HEK293 (cell line): Measurements from ENCODE around the gene CHST8.

Experiments
- GFI1B ChIP-seq: fragments of 450-650 bp; formaldehyde crosslinking; IDR thresholded peaks from 2 replicates; pipeline ENCODE4 v1.5.1; 2016; ENCODE audit warnings: missing biosample characterization, missing genetic modification characterization
- IKZF3 ChIP-seq: fragments of 450-650 bp; IDR thresholded peaks from 2 replicates; pipeline ENCODE4 v1.5.0; 2018; ENCODE audit warnings: missing biosample characterization, mild to moderate bottlenecking, missing genetic modification characterization, moderate library complexity
- OSR2 ChIP-seq: fragments of 450-650 bp; formaldehyde crosslinking; IDR thresholded peaks from 2 replicates; pipeline ENCODE4 v1.5.1; 2016; ENCODE audit warnings: missing biosample characterization, missing genetic modification characterization
- REPIN1 ChIP-seq: fragments of 450-650 bp; formaldehyde crosslinking; IDR thresholded peaks from 2 replicates; pipeline ENCODE4 v1.5.1; 2017; ENCODE audit warnings: missing biosample characterization, missing genetic modification characterization, low read depth
- SCRT2 ChIP-seq: fragments of 450-650 bp; formaldehyde crosslinking; IDR thresholded peaks from 2 replicates; pipeline ENCODE4 v1.5.1; 2016; ENCODE audit warnings: missing biosample characterization, missing genetic modification characterization
- ZFHX2 ChIP-seq: fragments of 450-650 bp; formaldehyde crosslinking; conservative IDR thresholded peaks from 2 replicates; pipeline ENCODE4 v1.5.1; 2016; ENCODE audit warnings: missing biosample characterization, missing genetic modification characterization
- ZFP69B ChIP-seq: fragments of 450-650 bp; formaldehyde crosslinking; IDR thresholded peaks from 2 replicates; pipeline ENCODE4 v1.5.1; 2016; ENCODE audit warnings: missing biosample characterization, missing genetic modification characterization
- ZNF146 ChIP-seq: fragments of 450-650 bp; formaldehyde crosslinking; IDR thresholded peaks from 2 replicates; pipeline ENCODE4 v1.5.1; 2016; ENCODE audit warnings: missing biosample characterization, missing genetic modification characterization
- ZNF175 ChIP-seq: fragments of 450-650 bp; formaldehyde crosslinking; IDR thresholded peaks from 2 replicates; pipeline ENCODE4 v1.5.1; 2016; ENCODE audit warnings: missing biosample characterization, missing genetic modification characterization
- ZNF2 ChIP-seq: fragments of 450-650 bp; formaldehyde crosslinking; IDR thresholded peaks from 2 replicates; pipeline ENCODE4 v1.5.1; 2016; ENCODE audit warnings: missing biosample characterization, missing genetic modification characterization
- ZNF426 ChIP-seq: fragments of 450-650 bp; formaldehyde crosslinking; IDR thresholded peaks from 2 replicates; pipeline ENCODE4 v1.5.1; 2017; ENCODE audit warnings: missing biosample characterization, missing genetic modification characterization, mild to moderate bottlenecking, inconsistent platforms, moderate library complexity
- ZNF48 ChIP-seq: fragments of 450-650 bp; formaldehyde crosslinking; IDR thresholded peaks from 2 replicates; pipeline ENCODE4 v1.5.1; 2016; ENCODE audit warnings: missing biosample characterization, missing genetic modification characterization
- ZNF521 ChIP-seq: fragments of 450-650 bp; formaldehyde crosslinking; IDR thresholded peaks from 2 replicates; pipeline ENCODE4 v1.5.1; 2017; ENCODE audit warnings: missing biosample characterization, mild to moderate bottlenecking, missing genetic modification characterization
- ZNF600 ChIP-seq: fragments of 450-650 bp; formaldehyde crosslinking; IDR thresholded peaks from 2 replicates; pipeline ENCODE4 v1.5.1; 2016; ENCODE audit warnings: missing biosample characterization, missing genetic modification characterization
- ZNF629 ChIP-seq: fragments of 450-650 bp; formaldehyde crosslinking; IDR thresholded peaks from 2 replicates; pipeline ENCODE4 v1.5.1; 2017; ENCODE audit warnings: missing biosample characterization, missing genetic modification characterization
- ZNF658 ChIP-seq: fragments of 450-650 bp; formaldehyde crosslinking; IDR thresholded peaks from 2 replicates; pipeline ENCODE4; 2016; ENCODE audit warnings: missing biosample characterization, missing genetic modification characterization
- ZNF768 ChIP-seq: fragments of 450-650 bp; formaldehyde crosslinking; IDR thresholded peaks from 2 replicates; pipeline ENCODE4 v1.5.1; 2018; ENCODE audit warnings: missing biosample characterization, mild to moderate bottlenecking, missing genetic modification characterization
- ZSCAN30 ChIP-seq: fragments of 450-650 bp; IDR thresholded peaks from 2 replicates; pipeline ENCODE4 v1.5.1; 2018; ENCODE audit warnings: missing biosample characterization, mild to moderate bottlenecking, missing genetic modification characterization, moderate library complexity
- TF ChIP-seq, protein P1 (sequence below): fragments of 450-650 bp; formaldehyde crosslinking; conservative IDR thresholded peaks from 2 replicates; pipeline ENCODE4 v1.5.1; 2016; ENCODE audit warnings: low read depth, missing biosample characterization, missing genetic modification characterization
- TF ChIP-seq, protein P2 (sequence below): fragments of 450-650 bp; IDR thresholded peaks from 2 replicates; pipeline ENCODE4 v1.5.1; 2018; ENCODE audit warnings: missing biosample characterization, mild to moderate bottlenecking, missing genetic modification characterization
- TF ChIP-seq, protein P3 (sequence below): fragments of 450-650 bp; formaldehyde crosslinking; IDR thresholded peaks from 2 replicates; pipeline ENCODE4 v1.5.1; 2016; ENCODE audit warnings: missing biosample characterization, missing genetic modification characterization
- TF ChIP-seq, protein P4 (sequence below): fragments of 450-650 bp; formaldehyde crosslinking; IDR thresholded peaks from 2 replicates; pipeline ENCODE4 v1.5.1; 2017; ENCODE audit warnings: missing biosample characterization, missing genetic modification characterization
- TF ChIP-seq, protein P5 (sequence below): fragments of 450-650 bp; formaldehyde crosslinking; IDR thresholded peaks from 2 replicates; pipeline ENCODE4 v1.5.1; 2017; ENCODE audit warnings: missing biosample characterization, missing genetic modification characterization
- TF ChIP-seq, protein P6 (sequence below): fragments of 450-650 bp; formaldehyde crosslinking; conservative IDR thresholded peaks from 2 replicates; pipeline ENCODE4 v1.5.1; 2016; ENCODE audit warnings: low read depth, missing biosample characterization, missing genetic modification characterization

CHST8 gene

DNA sequence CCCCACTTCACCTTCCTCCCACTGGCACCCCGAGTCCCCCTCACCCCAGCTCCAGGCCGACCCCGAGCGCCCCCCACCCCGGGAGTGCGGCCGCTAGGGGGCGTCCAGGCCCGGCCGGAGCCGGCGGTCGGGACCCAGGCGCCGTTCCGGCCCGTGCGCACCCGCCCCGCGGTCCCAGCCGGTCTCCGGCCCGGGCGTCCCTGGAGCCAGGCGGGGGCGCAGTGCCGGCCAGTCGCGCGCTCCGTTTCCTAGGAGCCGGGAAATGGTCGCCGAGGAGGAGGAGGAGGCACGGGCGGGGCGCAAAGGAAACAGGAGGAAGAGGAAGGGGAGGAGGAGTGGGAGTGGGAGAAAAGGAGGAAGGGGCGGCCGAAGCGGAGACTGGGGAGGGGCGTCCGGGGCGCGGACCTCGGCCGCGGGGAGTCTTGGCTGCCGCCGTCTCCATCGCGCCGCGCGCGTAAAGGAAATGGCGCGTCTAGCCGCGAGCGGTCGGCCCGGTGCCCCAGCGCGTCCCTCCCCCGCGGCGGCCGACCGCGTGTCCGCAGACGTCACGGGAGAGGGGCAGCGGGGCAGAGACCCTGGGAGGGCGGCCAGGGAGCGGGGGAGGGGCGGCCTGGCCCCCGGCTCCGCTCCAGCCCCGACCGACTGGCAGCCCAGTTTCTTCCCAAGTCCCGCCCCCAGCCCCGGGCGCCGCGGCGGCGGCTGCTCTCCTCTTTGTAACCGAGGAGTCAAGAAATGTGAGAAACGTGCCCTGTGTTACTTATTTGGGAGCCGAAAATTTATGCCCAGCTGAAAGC, 173.8 kb downstream of the CHST8 start (continued):
- peak; percentile 98 for TF ChIP-seq ZFHX2 (tag by site-specific recombination)
- TF ChIP-seq ZNF175 (tag by site-specific recombination) = no peak
- TF ChIP-seq ZNF426 (tag by site-specific recombination) = no peak
- peak; percentile 73; the same call in 1 of the 2 replicates for TF ChIP-seq ZNF629
- TF ChIP-seq, protein P1, sequence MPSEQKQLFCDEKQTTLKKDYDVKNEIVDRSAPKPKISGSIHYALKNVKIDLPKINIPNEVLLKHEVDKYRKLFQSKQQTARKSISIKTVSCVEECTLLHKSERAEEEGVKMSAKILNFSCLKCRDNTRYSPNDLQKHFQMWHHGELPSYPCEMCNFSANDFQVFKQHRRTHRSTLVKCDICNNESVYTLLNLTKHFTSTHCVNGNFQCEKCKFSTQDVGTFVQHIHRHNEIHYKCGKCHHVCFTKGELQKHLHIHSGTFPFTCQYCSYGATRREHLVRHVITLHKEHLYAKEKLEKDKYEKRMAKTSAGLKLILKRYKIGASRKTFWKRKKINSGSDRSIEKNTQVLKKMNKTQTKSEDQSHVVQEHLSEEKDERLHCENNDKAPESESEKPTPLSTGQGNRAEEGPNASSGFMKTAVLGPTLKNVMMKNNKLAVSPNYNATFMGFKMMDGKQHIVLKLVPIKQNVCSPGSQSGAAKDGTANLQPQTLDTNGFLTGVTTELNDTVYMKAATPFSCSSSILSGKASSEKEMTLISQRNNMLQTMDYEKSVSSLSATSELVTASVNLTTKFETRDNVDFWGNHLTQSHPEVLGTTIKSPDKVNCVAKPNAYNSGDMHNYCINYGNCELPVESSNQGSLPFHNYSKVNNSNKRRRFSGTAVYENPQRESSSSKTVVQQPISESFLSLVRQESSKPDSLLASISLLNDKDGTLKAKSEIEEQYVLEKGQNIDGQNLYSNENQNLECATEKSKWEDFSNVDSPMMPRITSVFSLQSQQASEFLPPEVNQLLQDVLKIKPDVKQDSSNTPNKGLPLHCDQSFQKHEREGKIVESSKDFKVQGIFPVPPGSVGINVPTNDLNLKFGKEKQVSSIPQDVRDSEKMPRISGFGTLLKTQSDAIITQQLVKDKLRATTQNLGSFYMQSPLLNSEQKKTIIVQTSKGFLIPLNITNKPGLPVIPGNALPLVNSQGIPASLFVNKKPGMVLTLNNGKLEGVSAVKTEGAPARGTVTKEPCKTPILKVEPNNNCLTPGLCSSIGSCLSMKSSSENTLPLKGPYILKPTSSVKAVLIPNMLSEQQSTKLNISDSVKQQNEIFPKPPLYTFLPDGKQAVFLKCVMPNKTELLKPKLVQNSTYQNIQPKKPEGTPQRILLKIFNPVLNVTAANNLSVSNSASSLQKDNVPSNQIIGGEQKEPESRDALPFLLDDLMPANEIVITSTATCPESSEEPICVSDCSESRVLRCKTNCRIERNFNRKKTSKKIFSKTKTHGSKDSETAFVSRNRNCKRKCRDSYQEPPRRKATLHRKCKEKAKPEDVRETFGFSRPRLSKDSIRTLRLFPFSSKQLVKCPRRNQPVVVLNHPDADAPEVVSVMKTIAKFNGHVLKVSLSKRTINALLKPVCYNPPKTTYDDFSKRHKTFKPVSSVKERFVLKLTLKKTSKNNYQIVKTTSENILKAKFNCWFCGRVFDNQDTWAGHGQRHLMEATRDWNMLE (tag by site-specific recombination) = no peak
- TF ChIP-seq OSR2 (tag by site-specific recombination) = no peak; the same call in 1 of the 2 replicates
- TF ChIP-seq ZNF2 (tag by site-specific recombination) = peak; percentile 76; the same call in 1 of the 2 replicates
- TF ChIP-seq ZNF521 (tag by site-specific recombination) = no peak
- TF ChIP-seq, protein P2, sequence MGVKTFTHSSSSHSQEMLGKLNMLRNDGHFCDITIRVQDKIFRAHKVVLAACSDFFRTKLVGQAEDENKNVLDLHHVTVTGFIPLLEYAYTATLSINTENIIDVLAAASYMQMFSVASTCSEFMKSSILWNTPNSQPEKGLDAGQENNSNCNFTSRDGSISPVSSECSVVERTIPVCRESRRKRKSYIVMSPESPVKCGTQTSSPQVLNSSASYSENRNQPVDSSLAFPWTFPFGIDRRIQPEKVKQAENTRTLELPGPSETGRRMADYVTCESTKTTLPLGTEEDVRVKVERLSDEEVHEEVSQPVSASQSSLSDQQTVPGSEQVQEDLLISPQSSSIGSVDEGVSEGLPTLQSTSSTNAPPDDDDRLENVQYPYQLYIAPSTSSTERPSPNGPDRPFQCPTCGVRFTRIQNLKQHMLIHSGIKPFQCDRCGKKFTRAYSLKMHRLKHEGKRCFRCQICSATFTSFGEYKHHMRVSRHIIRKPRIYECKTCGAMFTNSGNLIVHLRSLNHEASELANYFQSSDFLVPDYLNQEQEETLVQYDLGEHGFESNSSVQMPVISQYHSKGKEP (tag by site-specific recombination) = peak; percentile 70; the same call in 1 of the 2 replicates
- TF ChIP-seq ZNF146 = peak; percentile 15
- TF ChIP-seq, protein P3, sequence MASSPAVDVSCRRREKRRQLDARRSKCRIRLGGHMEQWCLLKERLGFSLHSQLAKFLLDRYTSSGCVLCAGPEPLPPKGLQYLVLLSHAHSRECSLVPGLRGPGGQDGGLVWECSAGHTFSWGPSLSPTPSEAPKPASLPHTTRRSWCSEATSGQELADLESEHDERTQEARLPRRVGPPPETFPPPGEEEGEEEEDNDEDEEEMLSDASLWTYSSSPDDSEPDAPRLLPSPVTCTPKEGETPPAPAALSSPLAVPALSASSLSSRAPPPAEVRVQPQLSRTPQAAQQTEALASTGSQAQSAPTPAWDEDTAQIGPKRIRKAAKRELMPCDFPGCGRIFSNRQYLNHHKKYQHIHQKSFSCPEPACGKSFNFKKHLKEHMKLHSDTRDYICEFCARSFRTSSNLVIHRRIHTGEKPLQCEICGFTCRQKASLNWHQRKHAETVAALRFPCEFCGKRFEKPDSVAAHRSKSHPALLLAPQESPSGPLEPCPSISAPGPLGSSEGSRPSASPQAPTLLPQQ (tag by site-specific recombination) = peak; percentile 94
- peak; percentile 81 for TF ChIP-seq ZNF600
- 0 out of 2 replicates have a peak, but pooled peaks have one; percentile 10 for TF ChIP-seq SCRT2 (tag by site-specific recombination)
- TF ChIP-seq, protein P4, sequence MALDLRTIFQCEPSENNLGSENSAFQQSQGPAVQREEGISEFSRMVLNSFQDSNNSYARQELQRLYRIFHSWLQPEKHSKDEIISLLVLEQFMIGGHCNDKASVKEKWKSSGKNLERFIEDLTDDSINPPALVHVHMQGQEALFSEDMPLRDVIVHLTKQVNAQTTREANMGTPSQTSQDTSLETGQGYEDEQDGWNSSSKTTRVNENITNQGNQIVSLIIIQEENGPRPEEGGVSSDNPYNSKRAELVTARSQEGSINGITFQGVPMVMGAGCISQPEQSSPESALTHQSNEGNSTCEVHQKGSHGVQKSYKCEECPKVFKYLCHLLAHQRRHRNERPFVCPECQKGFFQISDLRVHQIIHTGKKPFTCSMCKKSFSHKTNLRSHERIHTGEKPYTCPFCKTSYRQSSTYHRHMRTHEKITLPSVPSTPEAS (tag by site-specific recombination) = peak; percentile 21; the same call in 1 of the 2 replicates
- TF ChIP-seq ZNF768 (tag by site-specific recombination) = no peak; the same call in none of the 2 replicates
- TF ChIP-seq ZNF658 = 0 out of 2 replicates have a peak, but pooled peaks have one; percentile 42
- TF ChIP-seq REPIN1 (tag by site-specific recombination) = peak; percentile 69; the same call in 1 of the 2 replicates
- TF ChIP-seq, protein P5, sequence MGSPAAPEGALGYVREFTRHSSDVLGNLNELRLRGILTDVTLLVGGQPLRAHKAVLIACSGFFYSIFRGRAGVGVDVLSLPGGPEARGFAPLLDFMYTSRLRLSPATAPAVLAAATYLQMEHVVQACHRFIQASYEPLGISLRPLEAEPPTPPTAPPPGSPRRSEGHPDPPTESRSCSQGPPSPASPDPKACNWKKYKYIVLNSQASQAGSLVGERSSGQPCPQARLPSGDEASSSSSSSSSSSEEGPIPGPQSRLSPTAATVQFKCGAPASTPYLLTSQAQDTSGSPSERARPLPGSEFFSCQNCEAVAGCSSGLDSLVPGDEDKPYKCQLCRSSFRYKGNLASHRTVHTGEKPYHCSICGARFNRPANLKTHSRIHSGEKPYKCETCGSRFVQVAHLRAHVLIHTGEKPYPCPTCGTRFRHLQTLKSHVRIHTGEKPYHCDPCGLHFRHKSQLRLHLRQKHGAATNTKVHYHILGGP (tag by site-specific recombination) = 0 out of 2 replicates have a peak, but pooled peaks have one; percentile 1
- TF ChIP-seq, protein P6, sequence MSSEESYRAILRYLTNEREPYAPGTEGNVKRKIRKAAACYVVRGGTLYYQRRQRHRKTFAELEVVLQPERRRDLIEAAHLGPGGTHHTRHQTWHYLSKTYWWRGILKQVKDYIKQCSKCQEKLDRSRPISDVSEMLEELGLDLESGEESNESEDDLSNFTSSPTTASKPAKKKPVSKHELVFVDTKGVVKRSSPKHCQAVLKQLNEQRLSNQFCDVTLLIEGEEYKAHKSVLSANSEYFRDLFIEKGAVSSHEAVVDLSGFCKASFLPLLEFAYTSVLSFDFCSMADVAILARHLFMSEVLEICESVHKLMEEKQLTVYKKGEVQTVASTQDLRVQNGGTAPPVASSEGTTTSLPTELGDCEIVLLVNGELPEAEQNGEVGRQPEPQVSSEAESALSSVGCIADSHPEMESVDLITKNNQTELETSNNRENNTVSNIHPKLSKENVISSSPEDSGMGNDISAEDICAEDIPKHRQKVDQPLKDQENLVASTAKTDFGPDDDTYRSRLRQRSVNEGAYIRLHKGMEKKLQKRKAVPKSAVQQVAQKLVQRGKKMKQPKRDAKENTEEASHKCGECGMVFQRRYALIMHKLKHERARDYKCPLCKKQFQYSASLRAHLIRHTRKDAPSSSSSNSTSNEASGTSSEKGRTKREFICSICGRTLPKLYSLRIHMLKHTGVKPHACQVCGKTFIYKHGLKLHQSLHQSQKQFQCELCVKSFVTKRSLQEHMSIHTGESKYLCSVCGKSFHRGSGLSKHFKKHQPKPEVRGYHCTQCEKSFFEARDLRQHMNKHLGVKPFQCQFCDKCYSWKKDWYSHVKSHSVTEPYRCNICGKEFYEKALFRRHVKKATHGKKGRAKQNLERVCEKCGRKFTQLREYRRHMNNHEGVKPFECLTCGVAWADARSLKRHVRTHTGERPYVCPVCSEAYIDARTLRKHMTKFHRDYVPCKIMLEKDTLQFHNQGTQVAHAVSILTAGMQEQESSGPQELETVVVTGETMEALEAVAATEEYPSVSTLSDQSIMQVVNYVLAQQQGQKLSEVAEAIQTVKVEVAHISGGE (tag by site-specific recombination) = peak; percentile 84
- no peak for TF ChIP-seq GFI1B
- peak; percentile 73; the same call in 1 of the 2 replicates for TF ChIP-seq ZFP69B (tag by site-specific recombination)
- no peak for TF ChIP-seq ZNF48
- peak; percentile 96 for TF ChIP-seq ZSCAN30 (tag by site-specific recombination)
- peak; percentile 93 for TF ChIP-seq IKZF3 (tag by site-specific recombination)
